ENCODE data around the gene TPM3. TPM values are rescaled to one million over a fixed set of nuclear protein-coding genes. Genes with fewer than 3 reads are reported as not detected.

TPM3 gene
- total and polyA plus RNA-seq, 2 of the 8 experiments (the other 6 are each of a cell fraction or from before 2014, with no cell fraction given), result 278 to 572 TPM

DNA sequence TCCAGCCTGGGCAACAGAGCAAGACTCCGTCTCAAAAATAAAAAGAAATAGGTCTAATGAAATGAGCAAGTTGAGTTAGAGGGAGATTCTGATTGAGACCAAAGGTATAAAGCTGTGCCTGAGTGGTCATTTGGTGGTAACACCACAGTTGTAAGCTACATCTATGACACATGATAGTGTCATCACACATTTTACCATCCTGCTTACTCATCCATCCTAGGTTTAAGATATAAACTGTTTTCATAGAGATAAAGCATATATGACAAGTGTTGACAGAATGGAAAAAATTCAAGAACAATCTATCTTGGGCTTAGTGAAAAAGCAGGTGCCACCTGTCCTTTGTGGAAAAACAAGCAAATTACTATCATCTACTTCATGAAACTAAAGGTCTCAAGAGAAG, 21.4 kb upstream of the TPM3 start:
- no peak overlapping the region for H4K5ac ChIP-seq (ENCODE audit: insufficient read length, low read depth, low read length)
- peaks cover under 1 to 25% of the 10 kb centered on the region in 2 experiments; a peak in 3 of 4 replicates for H3K79me2 ChIP-seq (ENCODE audit: control insufficient read depth in 1 of 2, insufficient read depth in 2 of 2, low read length in 2 of 2)
- H2BK5ac ChIP-seq (ENCODE audit: low read depth, low read length), result no peak overlapping the region
- no peak overlapping the region for H3K4me3 ChIP-seq (ENCODE audit: extremely low read depth in 1 of 4, insufficient read depth in 2 of 4, low read depth in 3 of 4, low read length in 4 of 4)
- no peak overlapping the region for H3K27ac ChIP-seq (ENCODE audit: low read depth, low read length)
- 100% methylated on average over 1 of the region's 1 CpG; no CpG with 5 or more reads in 1 of the 2 experiments for WGBS, 2 experiments (ENCODE audit: extremely low coverage in 1 of 2, insufficient coverage in 1 of 2, insufficient read length in 1 of 2, insufficient replicate concordance in 2 of 2, low coverage in 1 of 2, low lambda C conversion rate in 2 of 2, missing lambda C conversion rate in 1 of 2)
- no peak overlapping the region for H3K9ac ChIP-seq (replicated peaks in 1 of 4; ENCODE audit: extremely low read depth in 1 of 4, low read depth in 3 of 4, low read length in 3 of 4)
- H3K23me2 ChIP-seq (ENCODE audit: low read depth, low read length), result no peaks in the 10 kb centered on the region
- DNase-seq (ENCODE audit: low read depth in 1 of 2, low spot score in 2 of 2), result no peak
- no peak overlapping the region for H4K91ac ChIP-seq (replicated peaks; ENCODE audit: insufficient read length, low read length)
- no peaks in the 10 kb centered on the region for H3K27me3 ChIP-seq (replicated peaks in 1 of 4; ENCODE audit: control insufficient read depth in 3 of 4, extremely low read depth in 1 of 4, insufficient read depth in 3 of 4, low read length in 3 of 4)
- H3K18ac ChIP-seq (ENCODE audit: extremely low read depth, low read length), result no peak overlapping the region
- no peak overlapping the region for H3K4me2 ChIP-seq (ENCODE audit: insufficient read depth in 1 of 2, low read depth in 2 of 2, low read length in 2 of 2)
- no peak overlapping the region for H3K4ac ChIP-seq (replicated peaks; ENCODE audit: insufficient read length, low read depth, low read length)
- H4K8ac ChIP-seq (ENCODE audit: extremely low read depth, insufficient read depth, low read length), result no peak overlapping the region
- H3K56ac ChIP-seq (replicated peaks; ENCODE audit: insufficient read length, low read depth, low read length), result no peak overlapping the region
- H3K36me3 ChIP-seq (ENCODE audit: control insufficient read depth in 2 of 4, insufficient read depth in 4 of 4, low read length in 3 of 4), result peaks cover 21 to 74% (median 48%) of the 10 kb centered on the region in 4 experiments
- H4K20me1 ChIP-seq (replicated peaks in 1 of 2; ENCODE audit: control insufficient read depth in 1 of 2, insufficient read depth in 2 of 2, low read length in 2 of 2), result no peaks in the 10 kb centered on the region
- peaks cover 3% of the 10 kb centered on the region; the same call in 1 of the 2 replicates for H3K79me1 ChIP-seq (ENCODE audit: low read depth, low read length)
- ChIA-PET CTCF (ENCODE audit: partially characterized antibody) (interaction anchor here (0.8 kb wide), 1 partner anchor 14 kb away, joined by 4 read pairs; no protein-coding TSS in a partner anchor), POLR2A (ENCODE audit: partially characterized antibody) (interaction anchor here (1.5 to 8.6 kb wide), 5 partner anchors 9 to 35 kb away, joined by 4 to 99 read pairs (median 6); partner anchors contain the start of gene CFAP141)
- no peak overlapping the region for H3K23ac ChIP-seq (ENCODE audit: insufficient read length)
- no peak overlapping the region for H2BK20ac ChIP-seq (ENCODE audit: low read length)
- H2AFZ ChIP-seq (ENCODE audit: low read length), result no peak overlapping the region
- H2BK120ac ChIP-seq (replicated peaks; ENCODE audit: low read depth, low read length), result no peak overlapping the region
- FAIRE-seq, result no peak
- H3K14ac ChIP-seq (ENCODE audit: insufficient read length), result no peak overlapping the region
- H2BK12ac ChIP-seq (ENCODE audit: low read depth, low read length), result no peak overlapping the region
- no peaks in the 10 kb centered on the region for H3K4me1 ChIP-seq (replicated peaks in 1 of 4; ENCODE audit: control insufficient read depth in 3 of 4, insufficient read depth in 4 of 4, low read length in 3 of 4)
- no peak overlapping the region for H2AK5ac ChIP-seq (ENCODE audit: low read depth, low read length)
- no peak overlapping the region for H2BK15ac ChIP-seq (ENCODE audit: low read length)
- H3K9me3 ChIP-seq (ENCODE audit: insufficient read depth in 2 of 2, low read depth in 1 of 2, low read length in 1 of 2), result no peaks in the 10 kb centered on the region
- no peak for TF ChIP-seq CHD2 (IDR thresholded peaks at IDR 0.05; ENCODE audit: low read length)
- no peak for TF ChIP-seq SP2 (IDR thresholded peaks at IDR 0.05; ENCODE audit: low read length)
- no peak for TF ChIP-seq SRF (IDR thresholded peaks at IDR 0.05; ENCODE audit: low read depth, low read length)
